Measurements from ENCODE around the gene RPL39. TPM values are rescaled to one million over a fixed set of nuclear protein-coding genes. Genes with fewer than 3 reads are reported as not detected.

The RPL39 gene
- total and polyA plus RNA-seq, 10 of the 15 experiments (the other 5 are each of a cell fraction or from before 2014, with no cell fraction given): 1,792 to 6,541 (median 3,667) TPM

DNA sequence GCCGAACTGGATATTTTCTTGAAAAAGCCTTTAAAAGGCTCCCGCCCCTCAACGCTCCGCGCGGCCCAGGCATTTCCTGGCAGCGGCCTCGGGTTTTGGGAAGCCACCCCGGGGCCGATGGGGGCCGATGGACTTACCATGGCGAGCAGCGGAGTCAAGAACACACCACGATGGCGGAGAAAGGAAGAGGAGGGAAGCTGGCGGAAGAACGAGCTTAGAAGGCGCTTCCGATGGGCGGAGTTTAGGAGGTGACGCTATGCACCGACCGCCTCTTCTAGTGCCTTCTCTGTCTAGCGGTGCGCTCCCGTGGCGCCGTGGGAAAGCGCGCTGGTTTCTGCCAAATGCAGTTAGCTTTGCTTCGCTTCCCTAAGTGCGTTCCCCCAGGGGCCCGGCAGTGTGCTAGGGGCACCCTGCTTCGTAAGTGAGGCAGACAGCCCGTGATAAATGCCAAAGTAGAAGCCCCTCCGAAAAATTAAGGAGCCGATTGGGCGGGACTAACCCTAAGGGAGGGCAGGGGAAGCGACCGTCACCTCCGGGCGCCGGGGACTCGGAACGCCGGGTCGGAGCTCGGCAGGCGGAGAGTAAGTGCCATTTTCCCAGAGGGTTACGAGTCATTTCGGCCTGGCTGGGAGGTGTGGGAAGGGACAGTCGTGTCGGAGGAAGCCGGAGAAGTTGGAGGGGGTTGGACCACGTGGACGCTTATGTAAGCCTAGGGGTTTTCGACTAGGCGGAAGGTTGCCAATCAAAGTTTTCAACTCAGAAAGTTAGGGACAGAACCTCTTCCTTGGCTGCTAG, at the start of gene RPL39 (continued):
- TF ChIP-seq, protein P1, sequence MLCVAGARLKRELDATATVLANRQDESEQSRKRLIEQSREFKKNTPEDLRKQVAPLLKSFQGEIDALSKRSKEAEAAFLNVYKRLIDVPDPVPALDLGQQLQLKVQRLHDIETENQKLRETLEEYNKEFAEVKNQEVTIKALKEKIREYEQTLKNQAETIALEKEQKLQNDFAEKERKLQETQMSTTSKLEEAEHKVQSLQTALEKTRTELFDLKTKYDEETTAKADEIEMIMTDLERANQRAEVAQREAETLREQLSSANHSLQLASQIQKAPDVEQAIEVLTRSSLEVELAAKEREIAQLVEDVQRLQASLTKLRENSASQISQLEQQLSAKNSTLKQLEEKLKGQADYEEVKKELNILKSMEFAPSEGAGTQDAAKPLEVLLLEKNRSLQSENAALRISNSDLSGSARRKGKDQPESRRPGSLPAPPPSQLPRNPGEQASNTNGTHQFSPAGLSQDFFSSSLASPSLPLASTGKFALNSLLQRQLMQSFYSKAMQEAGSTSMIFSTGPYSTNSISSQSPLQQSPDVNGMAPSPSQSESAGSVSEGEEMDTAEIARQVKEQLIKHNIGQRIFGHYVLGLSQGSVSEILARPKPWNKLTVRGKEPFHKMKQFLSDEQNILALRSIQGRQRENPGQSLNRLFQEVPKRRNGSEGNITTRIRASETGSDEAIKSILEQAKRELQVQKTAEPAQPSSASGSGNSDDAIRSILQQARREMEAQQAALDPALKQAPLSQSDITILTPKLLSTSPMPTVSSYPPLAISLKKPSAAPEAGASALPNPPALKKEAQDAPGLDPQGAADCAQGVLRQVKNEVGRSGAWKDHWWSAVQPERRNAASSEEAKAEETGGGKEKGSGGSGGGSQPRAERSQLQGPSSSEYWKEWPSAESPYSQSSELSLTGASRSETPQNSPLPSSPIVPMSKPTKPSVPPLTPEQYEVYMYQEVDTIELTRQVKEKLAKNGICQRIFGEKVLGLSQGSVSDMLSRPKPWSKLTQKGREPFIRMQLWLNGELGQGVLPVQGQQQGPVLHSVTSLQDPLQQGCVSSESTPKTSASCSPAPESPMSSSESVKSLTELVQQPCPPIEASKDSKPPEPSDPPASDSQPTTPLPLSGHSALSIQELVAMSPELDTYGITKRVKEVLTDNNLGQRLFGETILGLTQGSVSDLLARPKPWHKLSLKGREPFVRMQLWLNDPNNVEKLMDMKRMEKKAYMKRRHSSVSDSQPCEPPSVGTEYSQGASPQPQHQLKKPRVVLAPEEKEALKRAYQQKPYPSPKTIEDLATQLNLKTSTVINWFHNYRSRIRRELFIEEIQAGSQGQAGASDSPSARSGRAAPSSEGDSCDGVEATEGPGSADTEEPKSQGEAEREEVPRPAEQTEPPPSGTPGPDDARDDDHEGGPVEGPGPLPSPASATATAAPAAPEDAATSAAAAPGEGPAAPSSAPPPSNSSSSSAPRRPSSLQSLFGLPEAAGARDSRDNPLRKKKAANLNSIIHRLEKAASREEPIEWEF (IDR thresholded peaks at IDR 0.05; ENCODE audit: insufficient replicate concordance, low read depth, low read length): no peak
- TF ChIP-seq, protein P2, sequence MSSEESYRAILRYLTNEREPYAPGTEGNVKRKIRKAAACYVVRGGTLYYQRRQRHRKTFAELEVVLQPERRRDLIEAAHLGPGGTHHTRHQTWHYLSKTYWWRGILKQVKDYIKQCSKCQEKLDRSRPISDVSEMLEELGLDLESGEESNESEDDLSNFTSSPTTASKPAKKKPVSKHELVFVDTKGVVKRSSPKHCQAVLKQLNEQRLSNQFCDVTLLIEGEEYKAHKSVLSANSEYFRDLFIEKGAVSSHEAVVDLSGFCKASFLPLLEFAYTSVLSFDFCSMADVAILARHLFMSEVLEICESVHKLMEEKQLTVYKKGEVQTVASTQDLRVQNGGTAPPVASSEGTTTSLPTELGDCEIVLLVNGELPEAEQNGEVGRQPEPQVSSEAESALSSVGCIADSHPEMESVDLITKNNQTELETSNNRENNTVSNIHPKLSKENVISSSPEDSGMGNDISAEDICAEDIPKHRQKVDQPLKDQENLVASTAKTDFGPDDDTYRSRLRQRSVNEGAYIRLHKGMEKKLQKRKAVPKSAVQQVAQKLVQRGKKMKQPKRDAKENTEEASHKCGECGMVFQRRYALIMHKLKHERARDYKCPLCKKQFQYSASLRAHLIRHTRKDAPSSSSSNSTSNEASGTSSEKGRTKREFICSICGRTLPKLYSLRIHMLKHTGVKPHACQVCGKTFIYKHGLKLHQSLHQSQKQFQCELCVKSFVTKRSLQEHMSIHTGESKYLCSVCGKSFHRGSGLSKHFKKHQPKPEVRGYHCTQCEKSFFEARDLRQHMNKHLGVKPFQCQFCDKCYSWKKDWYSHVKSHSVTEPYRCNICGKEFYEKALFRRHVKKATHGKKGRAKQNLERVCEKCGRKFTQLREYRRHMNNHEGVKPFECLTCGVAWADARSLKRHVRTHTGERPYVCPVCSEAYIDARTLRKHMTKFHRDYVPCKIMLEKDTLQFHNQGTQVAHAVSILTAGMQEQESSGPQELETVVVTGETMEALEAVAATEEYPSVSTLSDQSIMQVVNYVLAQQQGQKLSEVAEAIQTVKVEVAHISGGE (CRISPR knock-in tag; IDR thresholded peaks at IDR 0.05): no peak
- TF ChIP-seq PAX5 (IDR thresholded peaks at IDR 0.05; ENCODE audit: borderline replicate concordance, low read depth, low read length): no peak
- TF ChIP-seq RFX5 (IDR thresholded peaks at IDR 0.05; ENCODE audit: low read depth, low read length): no peak
- TF ChIP-seq WRNIP1 (IDR thresholded peaks at IDR 0.05; ENCODE audit: borderline replicate concordance, low read depth, low read length): no peak
- no peak for TF ChIP-seq SMC3 (IDR thresholded peaks at IDR 0.05; ENCODE audit: borderline replicate concordance, low read length)
- TF ChIP-seq SMAD1 (IDR thresholded peaks at IDR 0.05; ENCODE audit: low read depth, partially characterized antibody): peak; percentile 81
- TF ChIP-seq, protein P3, sequence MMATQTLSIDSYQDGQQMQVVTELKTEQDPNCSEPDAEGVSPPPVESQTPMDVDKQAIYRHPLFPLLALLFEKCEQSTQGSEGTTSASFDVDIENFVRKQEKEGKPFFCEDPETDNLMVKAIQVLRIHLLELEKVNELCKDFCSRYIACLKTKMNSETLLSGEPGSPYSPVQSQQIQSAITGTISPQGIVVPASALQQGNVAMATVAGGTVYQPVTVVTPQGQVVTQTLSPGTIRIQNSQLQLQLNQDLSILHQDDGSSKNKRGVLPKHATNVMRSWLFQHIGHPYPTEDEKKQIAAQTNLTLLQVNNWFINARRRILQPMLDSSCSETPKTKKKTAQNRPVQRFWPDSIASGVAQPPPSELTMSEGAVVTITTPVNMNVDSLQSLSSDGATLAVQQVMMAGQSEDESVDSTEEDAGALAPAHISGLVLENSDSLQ (IDR thresholded peaks at IDR 0.05): peak; percentile 85
- no peak for TF ChIP-seq CHD2 (IDR thresholded peaks at IDR 0.05; ENCODE audit: borderline replicate concordance, low read depth, low read length)
- TF ChIP-seq MEF2B (IDR thresholded peaks at IDR 0.05; ENCODE audit: partially characterized antibody, poor library complexity, severe bottlenecking): peak; percentile 74
- TF ChIP-seq, protein P4, sequence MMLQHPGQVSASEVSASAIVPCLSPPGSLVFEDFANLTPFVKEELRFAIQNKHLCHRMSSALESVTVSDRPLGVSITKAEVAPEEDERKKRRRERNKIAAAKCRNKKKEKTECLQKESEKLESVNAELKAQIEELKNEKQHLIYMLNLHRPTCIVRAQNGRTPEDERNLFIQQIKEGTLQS (IDR thresholded peaks at IDR 0.05; ENCODE audit: borderline replicate concordance, extremely low read depth, low read depth, low read length): no peak
- no peak for TF ChIP-seq ZNF24 (IDR thresholded peaks at IDR 0.05)
- peak; percentile 44; the same call in 1 of the 2 replicates for TF ChIP-seq RAD51 (IDR thresholded peaks at IDR 0.05)
- TF ChIP-seq, protein P5, sequence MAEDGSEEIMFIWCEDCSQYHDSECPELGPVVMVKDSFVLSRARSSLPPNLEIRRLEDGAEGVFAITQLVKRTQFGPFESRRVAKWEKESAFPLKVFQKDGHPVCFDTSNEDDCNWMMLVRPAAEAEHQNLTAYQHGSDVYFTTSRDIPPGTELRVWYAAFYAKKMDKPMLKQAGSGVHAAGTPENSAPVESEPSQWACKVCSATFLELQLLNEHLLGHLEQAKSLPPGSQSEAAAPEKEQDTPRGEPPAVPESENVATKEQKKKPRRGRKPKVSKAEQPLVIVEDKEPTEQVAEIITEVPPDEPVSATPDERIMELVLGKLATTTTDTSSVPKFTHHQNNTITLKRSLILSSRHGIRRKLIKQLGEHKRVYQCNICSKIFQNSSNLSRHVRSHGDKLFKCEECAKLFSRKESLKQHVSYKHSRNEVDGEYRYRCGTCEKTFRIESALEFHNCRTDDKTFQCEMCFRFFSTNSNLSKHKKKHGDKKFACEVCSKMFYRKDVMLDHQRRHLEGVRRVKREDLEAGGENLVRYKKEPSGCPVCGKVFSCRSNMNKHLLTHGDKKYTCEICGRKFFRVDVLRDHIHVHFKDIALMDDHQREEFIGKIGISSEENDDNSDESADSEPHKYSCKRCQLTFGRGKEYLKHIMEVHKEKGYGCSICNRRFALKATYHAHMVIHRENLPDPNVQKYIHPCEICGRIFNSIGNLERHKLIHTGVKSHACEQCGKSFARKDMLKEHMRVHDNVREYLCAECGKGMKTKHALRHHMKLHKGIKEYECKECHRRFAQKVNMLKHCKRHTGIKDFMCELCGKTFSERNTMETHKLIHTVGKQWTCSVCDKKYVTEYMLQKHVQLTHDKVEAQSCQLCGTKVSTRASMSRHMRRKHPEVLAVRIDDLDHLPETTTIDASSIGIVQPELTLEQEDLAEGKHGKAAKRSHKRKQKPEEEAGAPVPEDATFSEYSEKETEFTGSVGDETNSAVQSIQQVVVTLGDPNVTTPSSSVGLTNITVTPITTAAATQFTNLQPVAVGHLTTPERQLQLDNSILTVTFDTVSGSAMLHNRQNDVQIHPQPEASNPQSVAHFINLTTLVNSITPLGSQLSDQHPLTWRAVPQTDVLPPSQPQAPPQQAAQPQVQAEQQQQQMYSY (CRISPR knock-in tag; IDR thresholded peaks at IDR 0.05): no peak
